Stimulated activated CD8-positive, alpha-beta memory T cell treated with anti-CD3 and anti-CD28 coated beads, Interleukin-2, amount 100 ng/mL, for 48 hours (primary cell): Measurements from ENCODE around the gene PNKD.
"Not testable (repeated sequence)": the region's sequence is repeated elsewhere in the genome, so short reads cannot be mapped to it uniquely, and the experiment has no call there.

Experiments
- DNase-seq, 2 donors: peaks; one replicate each; pipeline ENCODE4 v3.0.0-alpha.2; 2020; ENCODE audit warnings: low read depth in 2 of 2

PNKD gene

DNA sequence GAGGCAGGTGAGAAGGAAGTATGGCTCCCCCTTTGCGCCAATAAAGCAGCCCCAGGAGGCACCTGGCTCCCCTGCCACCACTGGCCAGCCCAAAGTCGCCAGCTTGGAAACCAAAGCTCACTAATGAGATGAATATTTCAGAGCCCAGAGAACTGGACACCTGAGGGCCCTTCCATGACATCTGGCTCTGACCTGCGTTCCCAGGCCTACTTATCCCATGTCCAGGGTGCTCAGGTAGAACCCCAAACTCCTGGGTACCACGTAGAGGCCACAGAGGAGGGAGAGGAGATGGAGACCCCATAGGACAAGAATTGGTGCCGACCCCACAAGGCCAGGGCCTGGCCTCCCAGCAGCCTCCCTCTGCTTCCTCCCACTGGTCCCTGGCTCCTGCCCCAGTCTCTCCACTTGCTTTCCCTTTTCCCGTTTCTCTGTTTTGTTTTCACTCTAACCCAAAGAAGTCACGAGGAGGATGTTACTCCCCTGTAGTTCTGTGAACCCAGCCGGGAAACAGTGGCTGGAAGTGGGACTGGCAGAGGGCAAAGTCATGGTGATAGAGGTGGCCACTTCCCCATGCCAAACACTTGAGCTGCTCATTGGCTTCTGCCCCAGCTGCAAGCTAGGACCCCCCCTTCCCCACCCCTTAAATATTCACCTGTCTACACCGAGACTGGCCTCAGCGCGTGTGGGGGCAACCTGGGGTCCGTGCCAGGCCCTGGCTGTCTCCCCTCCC is 21.2 kb downstream of the PNKD start:
- no peak for DNase-seq

- DNase-seq = peak; percentile 64 to 71
Measured at GRCh38 chr2:218292048-218293014, 22.0 kb downstream of the PNKD start, which contains the start of gene TMBIM1. TSS of gene TMBIM1 (minus strand) at chr2:218292503. CDS start at chr2:218282141, 10,362 bp downstream.

GRCh38 chr2:218293715-218294429 is 23.6 kb downstream of the PNKD start:
- DNase-seq = no peak

- no peak for DNase-seq
Measured at GRCh38 chr2:218294430-218295022, 24.2 kb downstream of the PNKD start.

DNA sequence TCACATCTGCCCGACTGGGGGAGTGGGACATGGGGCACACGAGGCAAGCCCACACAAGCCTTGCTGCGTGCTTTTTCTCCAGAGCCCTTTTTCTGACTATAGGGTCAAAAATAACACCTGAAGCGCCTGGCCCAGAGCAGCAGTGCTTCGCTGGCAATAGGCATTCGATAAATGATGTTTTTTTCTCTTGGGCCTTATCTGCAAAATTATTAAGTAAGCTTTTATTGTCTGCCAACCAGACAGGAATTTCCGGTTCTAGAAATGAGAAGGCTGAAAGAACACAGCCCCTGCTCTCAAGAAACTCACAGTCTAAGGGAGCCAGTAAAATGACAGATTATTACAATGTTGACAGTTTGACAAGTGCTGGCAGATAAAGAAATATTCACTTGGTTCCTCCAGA is 24.7 kb downstream of the PNKD start:
- no peak for DNase-seq

GRCh38 chr2:218296200-218296599 is 25.9 kb downstream of the PNKD start:
- no peak for DNase-seq

GRCh38 chr2:218296847-218297246 is 26.5 kb downstream of the PNKD start:
- no peak for DNase-seq

DNA sequence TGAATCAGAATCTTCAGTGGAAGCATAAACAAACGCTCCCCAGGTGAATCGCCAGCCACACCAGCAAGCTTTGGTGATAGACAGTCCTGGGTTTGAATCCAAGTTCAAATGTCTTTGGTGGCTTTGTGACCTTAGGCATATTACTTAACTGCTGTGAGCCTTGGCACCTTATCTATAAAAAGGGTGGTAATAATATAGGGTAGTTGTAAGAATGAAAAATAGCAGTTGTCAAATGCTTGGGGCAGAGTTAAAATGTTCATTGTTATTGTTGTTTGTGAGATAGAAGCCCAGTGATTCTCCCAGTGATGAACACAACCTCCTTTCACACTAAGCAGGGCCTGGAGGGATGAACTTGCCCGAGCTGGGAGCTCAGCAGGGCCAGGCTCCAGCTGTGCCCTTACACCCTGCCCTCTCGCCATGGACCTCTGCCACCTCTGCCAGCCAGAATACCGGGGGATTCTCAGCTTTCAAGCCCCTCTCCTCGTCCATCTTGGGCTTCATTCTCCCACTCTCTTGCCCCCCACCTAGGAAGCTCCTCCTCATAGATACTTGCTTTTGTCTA is 28.1 kb downstream of the PNKD start:
- no peak for DNase-seq

GRCh38 chr2:218300141-218300540 is 29.8 kb downstream of the PNKD start:
- no peak for DNase-seq

DNA sequence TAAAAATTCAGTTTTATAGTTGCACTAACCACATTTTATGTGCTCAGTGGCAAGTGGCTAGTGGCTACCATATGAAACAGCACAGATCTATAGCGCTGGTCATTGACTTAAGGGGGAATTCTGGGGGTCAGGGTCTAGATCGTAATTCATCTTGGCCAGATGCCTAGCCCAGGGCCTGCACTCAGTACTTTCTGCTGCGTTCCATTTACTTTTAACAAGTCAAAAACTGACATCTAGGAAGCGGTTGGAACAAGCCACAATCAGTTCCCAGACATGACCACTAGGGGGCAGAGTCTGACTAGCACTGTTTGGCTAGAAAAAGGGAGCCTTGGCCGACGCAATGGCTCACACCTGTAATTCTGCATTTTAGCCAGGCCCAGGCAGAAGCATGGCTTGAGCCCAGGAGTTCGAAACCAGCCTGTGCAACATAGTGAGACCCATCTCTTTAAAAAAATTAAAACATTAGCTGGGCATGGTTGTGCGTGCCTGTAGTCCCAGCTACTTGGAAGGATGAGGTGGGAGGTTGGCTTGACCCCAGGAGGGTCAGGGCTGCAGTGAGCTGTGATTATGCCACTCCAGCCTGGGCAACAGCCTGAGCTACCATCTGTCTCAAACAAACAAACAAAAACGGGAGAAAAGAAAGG is 31.0 kb downstream of the PNKD start:
- DNase-seq = peak; percentile 66 to 84

GRCh38 chr2:218305383-218305782 is 35.1 kb downstream of the PNKD start:
- no peak for DNase-seq

- DNase-seq = no peak
Measured at GRCh38 chr2:218306184-218306920, 36.0 kb downstream of the PNKD start.

DNA sequence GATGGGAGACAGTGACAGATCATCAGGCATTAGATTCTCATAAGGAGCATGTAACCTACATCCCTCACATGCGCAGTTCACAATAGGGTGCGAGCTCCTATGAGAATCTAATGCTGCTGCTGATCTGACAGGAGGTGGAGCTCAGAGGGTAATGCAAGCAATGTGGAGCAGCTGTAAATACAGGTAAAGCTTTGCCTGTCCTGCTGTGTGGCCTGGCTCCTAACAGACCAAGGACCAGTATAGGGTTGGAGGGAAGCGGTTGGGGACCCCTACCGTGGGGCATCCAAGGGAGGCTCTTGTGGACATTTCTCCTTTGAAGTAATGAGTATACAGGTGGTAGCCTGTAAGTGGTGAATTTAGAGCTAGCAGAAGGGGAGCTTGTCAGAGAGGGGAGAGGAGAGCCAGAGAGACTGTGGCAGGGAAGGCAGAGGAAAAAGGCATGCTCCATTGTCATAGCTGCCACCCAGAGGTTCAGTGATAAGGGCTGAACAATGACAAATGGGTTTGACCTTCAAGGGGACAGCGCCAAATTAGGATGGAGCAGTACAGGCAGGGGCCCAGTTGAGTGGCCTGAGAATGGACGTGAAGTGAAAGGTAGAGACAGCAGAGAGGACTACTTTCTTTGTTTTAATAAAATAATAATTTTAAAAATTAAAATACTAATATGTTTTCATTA is 37.2 kb downstream of the PNKD start:
- no peak for DNase-seq

DNA sequence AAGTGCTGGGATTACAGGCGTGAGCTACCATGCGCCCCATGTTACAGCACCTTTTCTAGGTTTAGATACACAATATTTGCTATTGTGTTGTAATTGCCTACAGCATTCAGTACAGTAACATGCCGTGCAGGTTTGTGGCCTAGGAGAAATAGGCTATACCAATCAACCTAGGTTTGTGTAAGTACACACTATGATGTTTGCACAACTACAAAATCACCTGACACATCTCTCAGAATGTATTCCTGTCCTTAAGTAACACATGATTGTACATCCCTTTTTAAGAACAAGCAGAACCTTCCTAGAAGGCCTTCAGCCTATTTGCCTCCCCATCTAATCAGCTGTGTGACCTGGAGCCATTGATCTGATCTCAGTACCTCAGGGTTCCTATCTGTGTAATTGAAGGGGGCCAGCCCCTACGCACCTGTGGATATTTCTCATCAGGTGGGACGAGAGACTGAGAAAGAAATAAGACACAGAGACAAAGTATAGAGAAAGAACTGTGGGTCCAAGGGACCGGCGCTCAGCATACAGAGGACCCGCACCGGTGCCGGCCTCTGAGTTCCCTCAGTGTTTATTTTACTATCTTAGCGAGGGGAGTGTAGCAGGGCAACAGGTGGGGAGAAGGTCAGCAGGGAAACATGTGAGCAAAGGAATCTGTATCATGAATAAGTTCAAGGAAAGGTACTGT is 40.7 kb downstream of the PNKD start:
- no peak for DNase-seq

DNA sequence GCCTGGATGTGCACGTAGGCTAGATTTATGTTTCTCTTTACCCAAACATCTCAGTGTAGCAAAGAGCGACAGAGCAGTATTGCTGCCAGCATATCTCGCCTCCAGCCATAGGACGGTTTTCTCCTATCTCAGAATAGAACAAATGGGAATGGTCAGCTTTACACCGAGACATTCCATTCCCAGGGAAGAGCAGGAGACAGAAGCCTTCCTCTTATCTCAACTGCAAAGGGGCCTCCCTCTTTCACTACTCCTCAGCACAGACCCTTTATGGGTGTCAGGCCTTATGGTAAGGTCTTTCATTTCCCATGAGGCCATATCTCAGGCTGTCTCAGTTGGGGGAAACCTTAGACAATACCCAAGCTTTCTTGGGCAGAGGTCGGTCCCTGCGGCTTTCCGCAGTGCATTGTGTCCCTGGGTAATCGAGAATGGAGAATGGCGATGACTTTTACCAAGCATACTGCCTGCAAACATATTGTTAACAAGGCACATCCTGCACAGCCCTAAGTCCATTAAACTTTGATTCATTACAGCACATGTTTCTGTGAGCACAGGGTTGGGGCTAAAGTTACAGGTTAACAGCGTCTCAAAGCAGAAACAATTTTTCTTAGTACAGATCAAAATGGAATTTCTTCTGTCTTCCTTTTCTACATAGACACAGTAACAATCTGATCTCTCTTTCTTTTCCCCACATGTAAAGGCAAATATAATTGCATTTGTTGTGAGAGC is 41.4 kb downstream of the PNKD start:
- DNase-seq = not testable (repeated sequence)

DNA sequence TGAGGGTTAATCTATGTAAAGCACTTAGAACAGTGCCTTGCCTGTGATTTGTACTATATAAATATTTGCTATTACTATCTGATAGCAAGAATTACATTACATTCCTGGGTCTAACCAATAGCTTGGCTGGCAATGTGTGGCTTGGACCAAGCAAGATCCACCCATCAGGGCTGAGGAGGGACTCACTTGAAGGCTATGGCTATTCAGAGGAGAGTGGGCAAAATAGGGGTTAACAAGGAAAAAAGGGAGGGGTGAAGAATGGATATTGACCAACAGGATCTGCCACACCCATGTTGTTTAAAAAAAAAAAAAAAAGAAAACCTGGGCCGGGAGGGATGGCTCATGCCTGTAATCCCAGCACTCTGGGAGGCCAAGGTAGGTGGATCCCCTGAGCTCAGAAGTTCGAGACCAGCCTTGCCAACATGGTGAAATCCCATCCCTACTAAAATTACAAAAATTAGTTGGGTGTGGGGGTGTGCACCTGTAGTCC is 42.0 kb downstream of the PNKD start:
- no peak for DNase-seq

DNA sequence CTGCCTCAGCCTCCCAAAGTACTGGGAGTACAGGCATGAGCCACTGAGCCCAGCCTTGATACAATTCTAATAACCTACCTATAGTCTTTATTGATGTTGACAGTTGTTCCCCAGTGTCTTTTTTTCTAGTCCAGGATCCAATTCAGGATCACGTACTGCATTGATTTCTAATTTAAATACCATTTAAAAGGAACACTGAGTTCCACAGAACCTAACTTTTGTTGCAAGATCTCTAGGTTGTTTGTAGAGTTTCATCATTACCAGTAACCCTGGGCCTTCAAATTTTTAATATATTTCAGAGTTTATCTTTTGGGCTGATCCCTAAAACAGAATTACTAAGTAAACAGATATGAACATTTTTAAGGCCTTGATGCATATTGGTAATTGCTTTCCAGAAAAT is 43.0 kb downstream of the PNKD start:
- no peak for DNase-seq

GRCh38 chr2:218314764-218315163 is 44.4 kb downstream of the PNKD start:
- not testable (repeated sequence) for DNase-seq
